AG10803 (cell line): Measurements from ENCODE around the gene CC2D1B.
"Not testable (repeated sequence)": the region's sequence is repeated elsewhere in the genome, so short reads cannot be mapped to it uniquely, and the experiment has no call there.

Source experiments
- DNase-seq: peaks from one replicate; pipeline ENCODE4 v3.0.0; 2010; ENCODE audit warnings: low read depth
- H3K4me3 ChIP-seq: 2 replicates; pipeline ENCODE4 v1.5.1; 2011; ENCODE audit warnings: mild to moderate bottlenecking, low read length, control low read depth
- CTCF ChIP-seq: conservative IDR thresholded peaks from 2 replicates; pipeline ENCODE4 v1.5.1; 2011; ENCODE audit warnings: mild to moderate bottlenecking, low read length, control low read depth, inconsistent platforms

CC2D1B gene

DNA sequence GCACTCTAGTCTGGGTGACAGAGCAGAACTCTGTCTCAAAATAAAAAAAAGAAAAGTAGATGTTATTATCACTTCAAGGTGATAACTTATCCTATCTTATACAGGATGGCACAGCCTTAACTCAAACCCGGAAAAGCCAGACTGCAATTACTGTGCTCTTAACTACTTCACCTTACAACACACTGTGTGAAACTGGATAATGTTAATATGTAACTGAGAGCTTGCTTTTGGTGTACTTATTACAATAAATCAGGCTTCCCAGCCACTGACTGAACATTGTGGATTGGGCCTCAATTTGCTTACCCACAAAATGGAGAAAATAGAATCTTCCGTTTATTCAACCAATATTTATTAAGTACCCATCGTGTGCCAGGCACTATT is 36.8 kb upstream of the CC2D1B start:
- no peak for TF ChIP-seq CTCF
- DNase-seq, result no peak
- H3K4me3 ChIP-seq, result peak overlapping the region; percentile 86

DNA sequence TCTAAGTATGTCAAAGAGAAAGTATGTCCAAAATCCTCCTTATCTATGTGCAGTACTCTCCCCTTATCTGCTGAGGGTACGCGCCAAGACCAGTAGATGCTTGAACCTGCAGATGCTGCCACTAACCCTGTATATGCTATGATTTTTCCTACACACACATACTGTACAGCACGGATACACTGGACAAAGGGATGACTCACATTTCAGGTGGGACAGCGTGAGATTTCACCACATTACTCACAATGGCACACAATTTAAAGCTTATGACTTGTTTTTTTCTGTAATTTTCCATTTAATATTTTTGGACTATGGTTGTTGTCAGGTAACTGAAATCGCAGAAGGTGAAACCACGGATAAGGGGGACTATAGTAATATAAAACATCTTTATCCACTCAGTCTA is 34.1 kb upstream of the CC2D1B start:
- no peak for DNase-seq
- no peak overlapping the region for H3K4me3 ChIP-seq

GRCh38 chr1:52399629-52400028 is 33.6 kb upstream of the CC2D1B start:
- no peak for TF ChIP-seq CTCF
- no peak overlapping the region for H3K4me3 ChIP-seq
- no peak for DNase-seq

More for the DNA sequence above, 34.1 kb upstream of the CC2D1B start:
- TF ChIP-seq CTCF, result no peak

- no peak for TF ChIP-seq CTCF
- H3K4me3 ChIP-seq, result no peak overlapping the region
- DNase-seq, result no peak
Observed at GRCh38 chr1:52393174-52393573, 27.2 kb upstream of the CC2D1B start.

DNA sequence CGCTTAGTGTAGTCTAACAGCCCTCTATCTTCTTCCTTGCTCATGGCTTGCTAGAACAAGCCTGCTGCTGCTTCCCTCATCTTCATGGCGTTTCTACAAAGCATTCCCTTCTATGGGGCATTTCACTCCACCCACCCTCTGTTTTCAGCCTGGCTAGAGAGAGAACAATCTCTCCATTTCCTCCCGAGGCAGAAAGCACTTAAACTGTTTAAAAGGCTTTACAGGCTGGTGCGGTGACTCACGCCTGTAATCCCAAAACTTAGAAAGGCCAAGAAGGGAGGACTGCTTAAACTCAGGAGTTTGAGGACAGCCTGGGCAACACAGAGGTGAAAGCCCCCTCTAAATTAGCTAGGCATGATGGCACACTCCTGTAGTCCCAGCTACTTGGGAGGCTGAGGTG is 20.5 kb upstream of the CC2D1B start:
- no peak overlapping the region for H3K4me3 ChIP-seq
- TF ChIP-seq CTCF, result no peak
- no peak for DNase-seq

- DNase-seq, result no peak
- no peak for TF ChIP-seq CTCF
- H3K4me3 ChIP-seq, result no peak overlapping the region
Observed at GRCh38 chr1:52385376-52385775, 19.4 kb upstream of the CC2D1B start.

- DNase-seq, H3K4me3 ChIP-seq: not testable (repeated sequence)
Observed at GRCh38 chr1:52369851-52370250, 3.8 kb upstream of the CC2D1B start.
